ENCODE measurements around the gene POLE2. TPM values are rescaled to one million over a fixed set of nuclear protein-coding genes. Genes with fewer than 3 reads are reported as not detected.
"Not testable (repeated sequence)": the region's sequence is repeated elsewhere in the genome, so short reads cannot be mapped to it uniquely, and the experiment has no call there.

The POLE2 gene
- total RNA-seq: 0.69 TPM
- long read RNA-seq, partial matches to known transcripts: 0 of 1 reads
- long read RNA-seq, other reads (novel, unspliced or antisense): 1 of 1 reads

- DNase-seq: peak; percentile 78
- H3K27ac ChIP-seq (replicated peaks): peak within 1 kb of the TSS; percentile 84
- peak; percentile 18 for TF ChIP-seq CTCF (IDR thresholded peaks at IDR 0.05; ENCODE audit: borderline replicate concordance)
- no peaks in the 10 kb centered on the region for H3K9me3 ChIP-seq (replicated peaks)
- peaks cover 28% of the 10 kb centered on the region for H3K4me1 ChIP-seq
- no peaks in the 10 kb centered on the region for H3K27me3 ChIP-seq (ENCODE audit: low read depth)
- H3K4me3 ChIP-seq: peak within 1 kb of the TSS; percentile 77
- intact Hi-C loops (cut with micrococcal nuclease): no loop called here
- H3K36me3 ChIP-seq: no peaks in the 10 kb centered on the region
Observed at GRCh38 chr14:49687942-49688700, at the start of gene POLE2. Gene POLE2 (minus strand): TSS chr14:49688214. CDS start chr14:49688203, 11 bp downstream.

GRCh38 chr14:49735669-49736068 is 47.7 kb upstream of the POLE2 start:
- peaks cover 66% of the 10 kb centered on the region for H3K36me3 ChIP-seq
- H3K27ac ChIP-seq (replicated peaks); H3K4me3 ChIP-seq; H3K4me1 ChIP-seq; H3K9me3 ChIP-seq (replicated peaks); intact Hi-C loops (cut with micrococcal nuclease); H3K27me3 ChIP-seq (ENCODE audit: low read depth); DNase-seq: not testable (repeated sequence)

- no peak for DNase-seq
- Histone ChIP-seq H3K4me3 (no peak overlapping the region), H3K27me3 (ENCODE audit: low read depth) (no peaks in the 10 kb centered on the region), H3K27ac (replicated peaks) (no peak overlapping the region), H3K9me3 (replicated peaks) (no peaks in the 10 kb centered on the region), H3K4me1 (no peaks in the 10 kb centered on the region), H3K36me3 (peaks cover 66% of the 10 kb centered on the region)
- intact Hi-C loops (cut with micrococcal nuclease): no loop called here
- TF ChIP-seq CTCF (IDR thresholded peaks at IDR 0.05; ENCODE audit: borderline replicate concordance): no peak
Observed at GRCh38 chr14:49733836-49734235, 45.8 kb upstream of the POLE2 start.

GRCh38 chr14:49732896-49733295 is 44.9 kb upstream of the POLE2 start:
- H3K27ac ChIP-seq (replicated peaks): no peak overlapping the region
- no peaks in the 10 kb centered on the region for H3K27me3 ChIP-seq (ENCODE audit: low read depth)
- peaks cover 65% of the 10 kb centered on the region for H3K36me3 ChIP-seq
- no peaks in the 10 kb centered on the region for H3K9me3 ChIP-seq (replicated peaks)
- H3K4me1 ChIP-seq: no peaks in the 10 kb centered on the region
- TF ChIP-seq CTCF (IDR thresholded peaks at IDR 0.05; ENCODE audit: borderline replicate concordance): no peak
- no peak overlapping the region for H3K4me3 ChIP-seq
- intact Hi-C loops (cut with micrococcal nuclease): no loop called here
- DNase-seq: no peak

- Histone ChIP-seq H3K27me3 (ENCODE audit: low read depth) (no peaks in the 10 kb centered on the region), H3K4me1 (no peaks in the 10 kb centered on the region), H3K27ac (replicated peaks) (no peak overlapping the region), H3K9me3 (replicated peaks) (no peaks in the 10 kb centered on the region), H3K36me3 (peaks cover 66% of the 10 kb centered on the region), H3K4me3 (no peak overlapping the region)
- TF ChIP-seq CTCF (IDR thresholded peaks at IDR 0.05; ENCODE audit: borderline replicate concordance): no peak
- no peak for DNase-seq
- intact Hi-C loops (cut with micrococcal nuclease): no loop called here
Observed at GRCh38 chr14:49727171-49727570, 39.2 kb upstream of the POLE2 start.

GRCh38 chr14:49721733-49722435 is 33.9 kb upstream of the POLE2 start:
- DNase-seq; H3K4me3 ChIP-seq; H3K9me3 ChIP-seq (replicated peaks); intact Hi-C loops (cut with micrococcal nuclease); H3K4me1 ChIP-seq; H3K27ac ChIP-seq (replicated peaks); H3K27me3 ChIP-seq (ENCODE audit: low read depth): not testable (repeated sequence)
- peaks cover 73% of the 10 kb centered on the region for H3K36me3 ChIP-seq

Data from left ventricle myocardium inferior (tissue), 1 donor.